ENCODE measurements around the gene PLEKHM2.

- TF ChIP-seq REST (IDR thresholded peaks at IDR 0.05; ENCODE audit: borderline replicate concordance) (no peak), POLR2AphosphoS5 (IDR thresholded peaks at IDR 0.05) (no peak), EZH2 (IDR thresholded peaks at IDR 0.05; ENCODE audit: borderline replicate concordance, insufficient read depth, low read length, poor library complexity, severe bottlenecking) (no peak), SMC3 (conservative IDR thresholded peaks at IDR 0.05; ENCODE audit: poor library complexity) (no peak), TAF1 (IDR thresholded peaks at IDR 0.05; ENCODE audit: low read depth) (no peak), EP300 (conservative IDR thresholded peaks at IDR 0.05; ENCODE audit: poor library complexity, severe bottlenecking) (no peak), CTCF (IDR thresholded peaks at IDR 0.05; ENCODE audit: poor library complexity, severe bottlenecking) (no peak), RAD21 (conservative IDR thresholded peaks at IDR 0.05) (no peak), MXI1 (conservative IDR thresholded peaks at IDR 0.05; ENCODE audit: poor library complexity, severe bottlenecking) (no peak)
These were observed 33.7 kb upstream of the PLEKHM2 start for GRCh38 chr1:15650433-15650832.
